SK-N-SH (cell line): ENCODE measurements around the gene SART1. TPM values are rescaled to one million over a fixed set of nuclear protein-coding genes. Genes with fewer than 3 reads are reported as not detected.

Experiments used
- CTCF ChIA-PET: fragments of 300-600, 350-600 bp; formaldehyde crosslinking; extraction: SDS; loops from one replicate; lab custom pipeline; 2021; lab: Yijun Ruan, JAX
- POLR2A ChIA-PET: fragments of 350-600 bp; sonication (Branson Sonifier 250); formaldehyde crosslinking; extraction: SDS; loops from one replicate; lab custom pipeline; 2020; ENCODE audit warnings: antibody characterized with exemption, inconsistent platforms; lab: Yijun Ruan, JAX
- DNase-seq: peaks from one replicate; pipeline ENCODE4 v3.0.0; 2012
- H2AFZ ChIP-seq: fragments of 200-600 bp; sonication (generic); 2 replicates; pipeline ENCODE4 v1.8.1; 2016; ENCODE audit warnings: antibody characterized with exemption, mild to moderate bottlenecking, low read depth
- H3F3A ChIP-seq: fragments of 200-600 bp; sonication (generic); replicated peaks from 2 replicates; pipeline ENCODE3; 2016; ENCODE audit warnings: antibody characterized with exemption, mild to moderate bottlenecking; ENCODE audit not compliant: insufficient read depth
- H3K27ac ChIP-seq, 2 experiments: fragments of 200-500 bp in 1 of 2; fragments of 200-600 bp in 1 of 2; sonication (Bioruptor generic) in 1 of 2; sonication (generic), shearing (Covaris generic) in 1 of 2; 2 replicates each; pipeline versions ENCODE4 v1.5.1 to v1.6.1; 2014 to 2016; ENCODE audit warnings: low read depth in 2 of 2, inconsistent platforms in 1 of 2, low read length in 1 of 2, mild to moderate bottlenecking in 1 of 2, mixed read lengths in 1 of 2
- H3K27me3 ChIP-seq: fragments of 200-600 bp; sonication (generic), shearing (Covaris generic); 2 replicates; pipeline ENCODE4 v1.6.1; 2016; ENCODE audit warnings: mixed run types; ENCODE audit not compliant: insufficient read depth
- H3K36me3 ChIP-seq, 2 experiments: fragments of 200-500 bp in 1 of 2; fragments of 200-600 bp in 1 of 2; sonication (Bioruptor generic) in 1 of 2; sonication (generic) in 1 of 2; replicated peaks in 1 of 2; 2 replicates each; pipeline versions ENCODE3 to v1.5.1; 2014 to 2016; ENCODE audit warnings: low read length in 1 of 2, mild to moderate bottlenecking in 1 of 2; ENCODE audit not compliant: insufficient read depth in 2 of 2, control insufficient read depth in 1 of 2
- H3K4me1 ChIP-seq, 2 experiments: fragments of 200-500 bp in 1 of 2; fragments of 200-600 bp in 1 of 2; sonication (Bioruptor generic) in 1 of 2; sonication (generic), shearing (Covaris generic) in 1 of 2; 2 replicates each; pipeline versions ENCODE4 v1.5.1 to v1.6.1; 2014 to 2016; ENCODE audit warnings: low read depth in 1 of 2, low read length in 1 of 2, mixed run types in 1 of 2; ENCODE audit not compliant: insufficient read depth in 2 of 2, control insufficient read depth in 1 of 2
- H3K4me2 ChIP-seq: fragments of 200-600 bp; sonication (generic), shearing (Covaris generic); 2 replicates; pipeline ENCODE4 v1.6.1; 2017; ENCODE audit warnings: mixed run types
- H3K4me3 ChIP-seq, 2 experiments: fragments of 200-500 bp in 1 of 2; fragments of 200-600 bp in 1 of 2; sonication (Bioruptor generic) in 1 of 2; sonication (generic), shearing (Covaris generic) in 1 of 2; 2 replicates each; pipeline versions ENCODE4 v1.5.1 to v1.8.1; 2014 to 2016; ENCODE audit warnings: low read depth in 2 of 2, inconsistent platforms in 1 of 2, low read length in 1 of 2, mild to moderate bottlenecking in 1 of 2, mixed read lengths in 1 of 2, moderate library complexity in 1 of 2
- H3K79me2 ChIP-seq: fragments of 200-600 bp; sonication (generic); 2 replicates; pipeline ENCODE4 v1.8.1; 2017; ENCODE audit warnings: mild to moderate bottlenecking; ENCODE audit not compliant: insufficient read depth
- H3K9ac ChIP-seq: fragments of 200-600 bp; sonication (generic); 2 replicates; pipeline ENCODE4 v1.6.1; 2017; ENCODE audit warnings: mixed run types
- H3K9me2 ChIP-seq: fragments of 200-600 bp; sonication (generic); 2 replicates; pipeline ENCODE4 v1.6.1; 2017; ENCODE audit warnings: mixed run types
- H3K9me3 ChIP-seq: fragments of 200-600 bp; sonication (generic); 2 replicates; pipeline ENCODE4 v1.6.1; 2017; ENCODE audit warnings: mixed run types, mild to moderate bottlenecking, moderate library complexity
- H4K20me1 ChIP-seq: fragments of 200-600 bp; sonication (generic); 2 replicates; pipeline ENCODE4 v1.6.1; 2017; ENCODE audit warnings: mild to moderate bottlenecking, mixed run types; ENCODE audit not compliant: insufficient read depth
- CHD2 ChIP-seq: fragments of 150-350 bp; IDR thresholded peaks from 2 replicates; pipeline ENCODE4 v1.6.1; 2018; ENCODE audit warnings: low read length; ENCODE audit not compliant: partially characterized antibody
- ELF1 ChIP-seq: IDR thresholded peaks from 2 replicates; pipeline ENCODE4 v1.4.0; 2012
- EP300 ChIP-seq, 2 experiments: IDR thresholded peaks; 2 replicates each; pipeline versions ENCODE4 v1.4.0 to v1.6.1; 2012; ENCODE audit warnings: borderline replicate concordance in 1 of 2, low read depth in 1 of 2, low read length in 1 of 2
- EZH2phosphoT487 ChIP-seq: fragments of 200-600 bp; sonication (generic); IDR thresholded peaks from 2 replicates; pipeline ENCODE4 v1.6.1; 2017; ENCODE audit warnings: low read depth, mixed run types, mild to moderate bottlenecking, antibody characterized with exemption, moderate library complexity, borderline replicate concordance
- FOSL2 ChIP-seq: IDR thresholded peaks from 2 replicates; pipeline ENCODE4 v1.4.0; 2012; ENCODE audit warnings: low read depth, mild to moderate bottlenecking, moderate library complexity, borderline replicate concordance
- FOXM1 ChIP-seq: IDR thresholded peaks from 2 replicates; pipeline ENCODE4 v1.4.0; 2012; ENCODE audit warnings: low read depth, mild to moderate bottlenecking
- GABPA ChIP-seq: IDR thresholded peaks from 2 replicates; pipeline ENCODE4 v1.4.0; 2012; ENCODE audit warnings: low read depth, mild to moderate bottlenecking
- GATA2 ChIP-seq: sonication (generic); formaldehyde crosslinking; IDR thresholded peaks from 2 replicates; pipeline ENCODE4 v1.5.0; 2020; ENCODE audit warnings: mild to moderate bottlenecking, missing genetic modification reagents
- IRF3 ChIP-seq: fragments of 150-350 bp; IDR thresholded peaks from 2 replicates; pipeline ENCODE4 v1.6.1; 2016; ENCODE audit warnings: mild to moderate bottlenecking, low read depth, low read length
- MAX ChIP-seq: IDR thresholded peaks from 2 replicates; pipeline ENCODE4 v1.4.0; 2012; ENCODE audit warnings: low read depth
- MEF2A ChIP-seq: IDR thresholded peaks from 2 replicates; pipeline ENCODE4 v1.4.0; 2012; ENCODE audit warnings: low read depth, borderline replicate concordance
- NFIC ChIP-seq: IDR thresholded peaks from 2 replicates; pipeline ENCODE4 v1.4.0; 2012; ENCODE audit warnings: borderline replicate concordance
- NRF1 ChIP-seq: IDR thresholded peaks from 2 replicates; pipeline ENCODE4 v1.6.1; 2012; ENCODE audit warnings: low read depth, mild to moderate bottlenecking, low read length
- PBX3 ChIP-seq: IDR thresholded peaks from 2 replicates; pipeline ENCODE4; 2012
- POLR2AphosphoS5 ChIP-seq: IDR thresholded peaks from 2 replicates; pipeline ENCODE4 v1.6.1; 2012; ENCODE audit warnings: low read depth, low read length
- RAD21 ChIP-seq: IDR thresholded peaks from 2 replicates; pipeline ENCODE4 v1.6.1; 2012; ENCODE audit warnings: mild to moderate bottlenecking, low read length
- RCOR1 ChIP-seq: fragments of 150-350 bp; IDR thresholded peaks from 2 replicates; pipeline ENCODE4 v1.6.1; 2017; ENCODE audit warnings: antibody characterized with exemption, low read length
- RFX5 ChIP-seq: IDR thresholded peaks from 2 replicates; pipeline ENCODE4 v1.6.1; 2012; ENCODE audit warnings: mild to moderate bottlenecking, improper control_type of control experiment, low read length
- SMC3 ChIP-seq: IDR thresholded peaks from 2 replicates; pipeline ENCODE4 v1.6.1; 2012; ENCODE audit warnings: low read depth, low read length, improper control_type of control experiment
- TAF1 ChIP-seq: IDR thresholded peaks from 2 replicates; pipeline ENCODE4 v1.6.1; 2012; ENCODE audit warnings: low read depth, mild to moderate bottlenecking, low read length, moderate library complexity, borderline replicate concordance
- TEAD4 ChIP-seq: IDR thresholded peaks from 2 replicates; pipeline ENCODE4 v1.4.0; 2012; ENCODE audit warnings: mild to moderate bottlenecking, borderline replicate concordance; ENCODE audit not compliant: insufficient read depth
- USF1 ChIP-seq: IDR thresholded peaks from 2 replicates; pipeline ENCODE4 v1.4.0; 2012; ENCODE audit warnings: low read depth, borderline replicate concordance
- USF2 ChIP-seq: fragments of 150-350 bp; IDR thresholded peaks from 2 replicates; pipeline ENCODE4 v1.6.1; 2017; ENCODE audit warnings: antibody characterized with exemption, low read length, low read depth, borderline replicate concordance
- WGBS: methylation state at CpG from one replicate; pipeline ENCODE4 v1.1.6; 2017; ENCODE audit warnings: low lambda C conversion rate; 5-methylcytosine and 5-hydroxymethylcytosine counted together
- polyA plus RNA-seq, 3 experiments: library from polyadenylated mRNA; depleted of rRNA; stranded (reverse); fragments of >200 nt; gene quantifications; 2 replicates each; pipeline ENCODE4 v1.2.3, GENCODE V29; 2012

Gene SART1
- polyA plus RNA-seq, 1 of the 3 experiments (the other 2 are of a cell fraction) = 73.6 TPM

- Histone ChIP-seq H3K36me3 (peaks cover 0 to 20% of the 10 kb centered on the region in 2 experiments), H3K9me3 (no peaks in the 10 kb centered on the region), H3K79me2 (0 out of 2 replicates have a peak, but pooled peaks cover 5% of the 10 kb centered on the region), H3K4me2 (no peak overlapping the region), H3K4me3 (no peak overlapping the region), H2AFZ (no peak overlapping the region), H3K27ac (no peak overlapping the region), H3K4me1 (peaks cover 0 to 2% of the 10 kb centered on the region in 2 experiments; a peak in 1 of 4 replicates), H4K20me1 (no peaks in the 10 kb centered on the region), H3K9me2 (no peaks in the 10 kb centered on the region), H3F3A (peaks cover 27% of the 10 kb centered on the region), H3K27me3 (no peaks in the 10 kb centered on the region), H3K9ac (no peak overlapping the region)
- WGBS = 76% methylated on average over 4 of the region's 5 CpGs
- POLR2A ChIA-PET = no interaction called here
- TF ChIP-seq FOSL2 (no peak), MAX (no peak), NFIC (no peak), PBX3 (no peak), FOXM1 (no peak), CHD2 (no peak), RCOR1 (no peak), EZH2phosphoT487 (no peak), GATA2 (CRISPR knock-in tag) (no peak), USF2 (no peak), ELF1 (no peak), TEAD4 (no peak), TAF1 (no peak), SMC3 (no peak), POLR2AphosphoS5 (no peak), EP300 (IDR thresholded peaks at IDR 0.05; ENCODE audit: borderline replicate concordance in 1 of 2, low read depth in 1 of 2, low read length in 1 of 2) (no peak), GABPA (no peak)
- no peak for DNase-seq
- CTCF ChIA-PET = interaction anchor here (0.7 to 20.1 kb wide), 6 partner anchors 11 to 280 kb away, joined by 3 to 261 read pairs (median 6); partner anchors contain the start of genes CCDC85B, CTSW, FIBP and KAT5
These were observed 30.5 kb downstream of the SART1 start for GRCh38 chr11:65992056-65992455.

- no peak overlapping the region for H2AFZ ChIP-seq
- peaks cover 4 to 6% of the 10 kb centered on the region in 2 experiments; a peak in 3 of 4 replicates for H3K4me1 ChIP-seq
- WGBS = 97% methylated on average over 2 of the region's 2 CpGs
- no peaks in the 10 kb centered on the region for H3K27me3 ChIP-seq
- H3K9me2 ChIP-seq = no peaks in the 10 kb centered on the region
- peaks cover 4% of the 10 kb centered on the region; the same call in 1 of the 2 replicates for H4K20me1 ChIP-seq
- H3K36me3 ChIP-seq = peaks cover 30 to 35% of the 10 kb centered on the region in 2 experiments
- ChIA-PET POLR2A (no interaction called here), CTCF (interaction anchor here (0.7 to 20.1 kb wide), 3 partner anchors 9 to 110 kb away, joined by 4 to 261 read pairs (median 15); partner anchors contain the start of genes CCDC85B, CTSW and FIBP)
- no peak overlapping the region for H3K27ac ChIP-seq
- H3K9me3 ChIP-seq = no peaks in the 10 kb centered on the region
- peaks cover 23% of the 10 kb centered on the region for H3F3A ChIP-seq
- DNase-seq = no peak
- H3K4me2 ChIP-seq = no peak overlapping the region
- peaks cover 49% of the 10 kb centered on the region for H3K79me2 ChIP-seq
- no peak overlapping the region for H3K9ac ChIP-seq
- H3K4me3 ChIP-seq = no peak overlapping the region
- TF ChIP-seq IRF3 (no peak), PBX3 (no peak), EP300 (IDR thresholded peaks at IDR 0.05; ENCODE audit: borderline replicate concordance in 1 of 2, low read depth in 1 of 2, low read length in 1 of 2) (no peak), FOSL2 (no peak), MEF2A (no peak), EZH2phosphoT487 (no peak), RAD21 (no peak), RFX5 (no peak), NFIC (no peak), POLR2AphosphoS5 (no peak), RCOR1 (no peak), NRF1 (no peak), USF1 (no peak), CHD2 (no peak)
These were observed 35.8 kb downstream of the SART1 start for GRCh38 chr11:65997286-65997685.
